ENCODE measurements around the gene RFX7.
"Not testable (repeated sequence)": the region's sequence is repeated elsewhere in the genome, so short reads cannot be mapped to it uniquely, and the experiment has no call there.

The RFX7 gene

GRCh38 chr15:56205061-56205876 is 38.4 kb downstream of the RFX7 start:
- peak; percentile 43 for DNase-seq (ENCODE audit: low read depth)

DNA sequence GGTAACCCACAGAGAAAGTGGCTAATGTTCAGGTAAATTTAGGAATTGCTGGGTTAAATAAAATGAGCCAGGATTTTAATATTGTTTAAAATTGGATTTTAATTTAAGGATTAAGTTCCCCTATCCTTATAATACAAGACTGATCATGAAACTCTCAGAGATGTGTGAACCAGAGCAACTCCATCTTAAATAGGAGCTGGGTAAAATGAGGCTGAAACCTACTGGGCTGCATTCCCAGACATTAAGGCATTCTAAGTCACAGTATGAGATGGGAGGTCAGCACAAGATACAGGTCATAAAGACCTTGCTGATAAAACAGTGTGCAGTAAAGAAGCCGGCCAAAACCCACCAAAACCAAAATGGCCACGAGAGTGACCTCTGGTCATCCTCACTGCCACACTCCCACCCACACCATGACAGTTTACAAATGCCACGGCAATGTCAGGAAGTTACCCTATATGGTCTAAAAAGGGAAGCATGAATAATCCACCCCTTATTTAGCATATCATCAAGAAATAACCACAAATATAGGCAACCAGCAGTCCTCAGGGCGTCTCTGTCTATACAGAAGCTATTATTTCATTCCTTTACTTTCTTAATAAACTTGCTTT is 40.3 kb downstream of the RFX7 start:
- DNase-seq (ENCODE audit: low read depth): peak; percentile 5

- DNase-seq (ENCODE audit: low read depth): no peak
These were observed 41.0 kb downstream of the RFX7 start for GRCh38 chr15:56202701-56203100.

DNA sequence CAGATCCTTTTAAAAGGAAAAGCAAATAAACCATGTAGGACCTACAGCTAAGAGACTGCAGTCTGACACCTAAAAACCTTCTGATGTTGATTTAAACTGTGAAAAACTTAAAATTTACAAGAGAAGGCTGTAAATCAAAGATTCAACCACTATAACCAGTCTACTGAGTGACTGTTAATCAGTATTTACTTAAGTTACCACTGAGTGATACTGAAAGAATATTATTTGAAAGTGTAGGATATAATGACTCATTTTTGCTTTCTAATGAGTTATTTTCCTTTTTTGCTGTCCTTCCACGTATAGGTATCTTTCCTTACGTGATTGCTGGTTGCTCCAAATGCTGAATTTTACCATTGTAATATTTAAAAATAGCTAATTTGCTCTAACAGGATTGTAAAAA is 44.6 kb downstream of the RFX7 start:
- no peak for DNase-seq (ENCODE audit: low read depth)

- DNase-seq (ENCODE audit: low read depth): peak; percentile 44
These were observed 49.6 kb downstream of the RFX7 start for GRCh38 chr15:56194035-56194434.

GRCh38 chr15:56192659-56193442 is 50.8 kb downstream of the RFX7 start:
- DNase-seq (ENCODE audit: low read depth): no peak

- no peak for DNase-seq (ENCODE audit: low read depth)
These were observed 56.0 kb downstream of the RFX7 start for GRCh38 chr15:56187665-56188064.

GRCh38 chr15:56185980-56186379 is 57.7 kb downstream of the RFX7 start:
- no peak for DNase-seq (ENCODE audit: low read depth)

GRCh38 chr15:56184516-56184915 is 59.2 kb downstream of the RFX7 start:
- DNase-seq (ENCODE audit: low read depth): no peak

- no peak for DNase-seq (ENCODE audit: low read depth)
These were observed 62.8 kb downstream of the RFX7 start for GRCh38 chr15:56180851-56181250.

DNA sequence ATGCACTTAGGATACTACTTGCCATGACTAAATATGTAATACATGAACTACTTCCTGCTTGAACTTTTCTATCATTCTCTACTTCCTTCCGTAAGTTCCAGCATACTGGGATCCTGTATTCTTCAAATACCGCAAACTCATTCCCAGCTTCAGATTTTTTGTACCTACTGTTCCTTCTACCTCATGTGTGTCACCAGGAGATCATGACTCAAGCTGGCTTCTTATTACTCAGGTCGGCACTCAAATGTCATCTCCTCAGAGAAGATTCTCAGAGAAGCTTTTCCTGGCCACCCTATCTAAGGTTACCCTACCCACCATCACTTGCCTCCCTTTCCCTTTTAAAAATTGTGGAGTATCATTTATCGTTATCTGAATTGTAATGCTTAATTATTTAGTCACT is 66.7 kb downstream of the RFX7 start:
- DNase-seq (ENCODE audit: low read depth): no peak

- DNase-seq (ENCODE audit: low read depth): no peak
These were observed 67.9 kb downstream of the RFX7 start for GRCh38 chr15:56175788-56176187.

DNA sequence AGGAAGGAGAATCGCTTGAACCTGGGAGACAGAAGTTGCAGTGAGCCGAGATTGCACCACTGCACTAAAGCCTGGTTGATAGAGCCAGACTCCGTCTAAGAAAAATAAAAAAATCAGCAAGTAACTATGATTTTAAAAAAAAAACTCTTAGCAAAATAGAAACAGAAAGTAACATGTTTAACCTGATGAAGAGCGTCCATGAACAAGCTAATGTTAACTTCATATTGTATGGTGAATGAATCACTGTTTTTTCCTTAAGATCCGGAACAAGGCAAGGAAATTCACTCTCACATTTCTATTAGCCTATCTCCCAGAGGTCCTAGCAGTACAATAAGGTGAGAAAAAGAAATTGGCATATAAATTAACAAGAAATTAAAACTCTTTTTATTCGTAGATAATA is 69.0 kb downstream of the RFX7 start:
- no peak for DNase-seq (ENCODE audit: low read depth)

DNA sequence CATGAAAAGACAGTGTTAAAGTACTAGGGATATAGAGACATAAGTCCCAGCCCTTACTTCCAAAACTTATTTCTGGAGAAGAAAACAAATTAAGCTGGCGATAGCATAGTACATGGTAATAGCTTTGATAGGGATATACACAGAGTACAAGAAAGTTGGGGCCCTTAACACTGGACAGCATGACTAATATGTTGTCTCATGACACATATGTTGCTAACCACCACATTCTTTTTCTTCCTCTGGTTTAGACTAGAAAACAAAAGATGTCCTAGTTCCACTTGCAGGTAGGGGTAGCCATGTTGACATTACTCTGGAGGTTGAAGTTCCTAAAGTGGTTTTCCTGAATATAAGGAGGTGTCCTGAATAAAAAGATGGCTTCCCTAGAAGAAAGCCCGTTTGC is 75.3 kb downstream of the RFX7 start:
- DNase-seq (ENCODE audit: low read depth): no peak

GRCh38 chr15:56165234-56165633 is 78.4 kb downstream of the RFX7 start:
- DNase-seq (ENCODE audit: low read depth): no peak

GRCh38 chr15:56160966-56161365 is 82.7 kb downstream of the RFX7 start:
- DNase-seq (ENCODE audit: low read depth): no peak

DNA sequence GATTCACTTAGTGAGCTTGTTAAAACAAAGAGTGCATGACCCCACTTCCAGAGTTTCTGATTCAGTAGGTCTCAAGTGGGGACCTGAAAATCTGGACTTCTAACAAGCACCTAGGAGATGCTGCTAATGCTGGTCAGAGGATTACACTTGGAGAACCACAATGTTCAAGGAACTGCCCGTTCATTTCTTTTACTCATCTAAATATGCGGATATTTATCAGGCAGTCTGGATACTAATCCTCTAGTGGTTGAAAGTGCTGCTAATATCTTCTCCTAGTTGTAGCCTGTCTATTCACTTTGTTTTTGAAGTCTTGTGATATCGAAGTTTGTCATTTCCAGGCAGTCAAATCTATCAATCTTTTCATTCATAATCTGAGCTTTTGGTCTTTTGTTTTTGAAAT is 86.8 kb downstream of the RFX7 start:
- DNase-seq (ENCODE audit: low read depth): no peak

GRCh38 chr15:56155278-56155677 is 88.4 kb downstream of the RFX7 start:
- not testable (repeated sequence) for DNase-seq (ENCODE audit: low read depth)

DNA sequence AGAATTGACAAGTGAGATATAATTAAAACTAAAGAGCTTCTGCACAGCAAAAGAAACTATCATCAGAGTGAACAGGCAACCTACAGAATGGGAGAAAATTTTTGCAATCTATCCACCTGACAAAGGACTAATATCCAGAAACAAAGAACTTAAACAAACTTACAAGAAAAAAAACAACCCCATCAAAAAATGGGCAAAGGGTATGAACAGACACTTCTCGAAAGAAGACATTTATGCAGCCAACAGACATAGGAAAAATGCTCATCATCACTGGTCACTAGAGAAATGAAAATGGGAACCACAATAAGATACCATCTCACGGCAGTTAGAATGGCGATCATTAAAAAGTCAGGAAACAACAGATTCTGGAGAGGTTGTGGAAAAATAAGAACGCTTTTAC is 88.9 kb downstream of the RFX7 start:
- not testable (repeated sequence) for DNase-seq (ENCODE audit: low read depth)

GRCh38 chr15:56150204-56150603 is 93.5 kb downstream of the RFX7 start:
- no peak for DNase-seq (ENCODE audit: low read depth)

GRCh38 chr15:56148064-56148463 is 95.6 kb downstream of the RFX7 start:
- DNase-seq (ENCODE audit: low read depth): no peak

- DNase-seq (ENCODE audit: low read depth): peak; percentile 34
These were observed 96.9 kb downstream of the RFX7 start for GRCh38 chr15:56146756-56147155.

DNA sequence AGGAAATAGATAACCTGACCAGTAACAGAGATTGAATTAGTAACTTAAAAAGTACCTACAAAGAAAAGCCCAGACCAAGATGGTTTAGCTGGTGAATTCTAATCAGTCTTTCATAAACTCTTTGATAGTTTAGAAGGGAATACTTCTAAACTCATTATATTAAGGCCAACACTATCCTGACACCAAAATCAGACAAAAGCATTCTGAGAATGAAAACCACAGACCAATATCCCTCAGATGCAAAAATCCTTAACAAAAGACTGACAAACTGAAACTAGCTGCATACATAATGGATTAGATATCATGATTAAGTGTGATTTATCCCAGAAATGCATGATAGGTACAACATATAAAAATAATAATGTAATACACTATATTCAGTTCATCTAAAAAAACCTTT is 115.6 kb downstream of the RFX7 start:
- no peak for DNase-seq (ENCODE audit: low read depth)

Measured in EH (cell line).